CD8-positive, alpha-beta memory T cell (primary cell): ENCODE data around the gene ZNF398. TPM values are rescaled to one million over a fixed set of nuclear protein-coding genes. Genes with fewer than 3 reads are reported as not detected.

Source experiments
- CTCF ChIA-PET: fragments of 350-600 bp; sonication (Branson Sonifier 250); formaldehyde crosslinking; loops from one replicate; lab custom pipeline; 2021; ENCODE audit warnings: antibody characterized with exemption; lab: Charles Lee
- POLR2A ChIA-PET: fragments of 350-600 bp; sonication (Branson Sonifier 250); formaldehyde crosslinking; loops from one replicate; lab custom pipeline; 2021; ENCODE audit warnings: antibody characterized with exemption; lab: Charles Lee
- DNase-seq, 5 donors: peaks; one replicate each; pipeline versions ENCODE4 v3.0.0 to v3.0.0-alpha.2; 2020 to 2022; ENCODE audit warnings: mixed read lengths in 1 of 5
- H3K27ac ChIP-seq: one replicate; pipeline ENCODE4 v1.7.0; 2013; ENCODE audit warnings: low read depth, mild to moderate bottlenecking, low read length, moderate library complexity
- H3K27me3 ChIP-seq: 2 replicates; pipeline ENCODE4 v1.7.0; 2013; ENCODE audit warnings: low read length, mild to moderate bottlenecking; ENCODE audit not compliant: insufficient read depth, poor library complexity, severe bottlenecking
- H3K36me3 ChIP-seq: 2 replicates; pipeline ENCODE4 v1.7.0; 2013; ENCODE audit warnings: mild to moderate bottlenecking, low read length, moderate library complexity; ENCODE audit not compliant: insufficient read depth
- H3K4me1 ChIP-seq: 2 replicates; pipeline ENCODE4 v1.7.0; 2013; ENCODE audit warnings: mild to moderate bottlenecking, low read length, moderate library complexity; ENCODE audit not compliant: insufficient read depth
- H3K4me3 ChIP-seq: 2 replicates; pipeline ENCODE4 v1.7.0; 2013; ENCODE audit warnings: mild to moderate bottlenecking, low read length
- H3K9me3 ChIP-seq: 2 replicates; pipeline ENCODE4 v1.7.0; 2013; ENCODE audit warnings: mild to moderate bottlenecking, low read length
- H3K27ac Mint-ChIP-seq, 8 donors: one replicate each; pipeline ENCODE4 v1.8.0; 2020 to 2021; ENCODE audit warnings: mixed read lengths in 8 of 8, mild to moderate bottlenecking in 6 of 8, inconsistent platforms in 3 of 8, moderate library complexity in 3 of 8
- H3K27me3 Mint-ChIP-seq, 2 donors: one replicate each; pipeline ENCODE4 v1.8.0; 2020 to 2021; ENCODE audit warnings: mixed read lengths in 2 of 2, mild to moderate bottlenecking in 1 of 2, moderate library complexity in 1 of 2
- H3K36me3 Mint-ChIP-seq, 3 donors: one replicate each; pipeline ENCODE4 v1.8.0; 2020 to 2021; ENCODE audit warnings: mixed read lengths in 3 of 3, inconsistent platforms in 1 of 3, mild to moderate bottlenecking in 1 of 3
- H3K4me1 Mint-ChIP-seq, 3 donors: one replicate each; pipeline ENCODE4 v1.8.0; 2020 to 2021; ENCODE audit warnings: mixed read lengths in 3 of 3, inconsistent platforms in 1 of 3, mild to moderate bottlenecking in 1 of 3
- H3K4me3 Mint-ChIP-seq, 7 donors: one replicate each; pipeline ENCODE4 v1.8.0; 2020 to 2021; ENCODE audit warnings: mixed read lengths in 7 of 7, mild to moderate bottlenecking in 6 of 7, moderate library complexity in 4 of 7, inconsistent platforms in 2 of 7
- H3K9me3 Mint-ChIP-seq, 5 donors: one replicate each; pipeline ENCODE4 v1.8.0; 2020 to 2022; ENCODE audit warnings: mixed read lengths in 5 of 5, mild to moderate bottlenecking in 3 of 5, moderate library complexity in 2 of 5, inconsistent platforms in 1 of 5
- polyA plus RNA-seq: library from polyadenylated mRNA; unstranded; fragments of 300-500 nt; fragmentation: Illumina TruSeq; gene quantifications from one replicate; pipeline ENCODE4 v1.2.3, GENCODE V29; 2021
- total RNA-seq, 2 experiments: library from RNA; stranded (reverse); gene quantifications; one replicate each; pipeline ENCODE4 v1.2.3, GENCODE V29; 2021

Gene ZNF398
- total and polyA plus RNA-seq, 3 experiments from 2014 or later, result 13.0 to 16.4 (median 15.7) TPM

DNA sequence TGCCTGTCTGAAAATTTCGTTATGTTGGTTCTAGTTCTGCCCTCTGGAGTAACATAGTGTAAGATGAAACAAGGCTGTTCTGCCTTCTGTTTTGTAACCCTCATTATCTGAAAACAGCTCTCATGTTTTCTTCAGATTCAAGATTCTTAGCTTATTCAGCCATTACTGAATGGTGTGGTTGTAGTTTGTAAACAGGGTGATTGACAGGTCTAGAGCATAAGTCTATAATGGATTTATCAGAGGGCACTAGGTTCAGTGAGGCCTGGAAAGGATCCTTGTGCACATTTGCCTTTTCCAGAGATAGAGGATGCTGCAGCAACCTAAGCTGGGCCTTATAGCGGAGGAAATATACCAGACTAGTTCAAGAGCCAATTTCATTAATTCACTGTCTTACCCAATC is 6.1 kb downstream of the ZNF398 start:
- ChIA-PET CTCF (interaction anchor here (1.1 kb wide), 1 partner anchor 27 kb away, joined by 3 read pairs; no protein-coding TSS in a partner anchor), POLR2A (no interaction called here)
- H3K27me3 Mint-ChIP-seq, result no peaks in the 10 kb centered on the region
- Histone ChIP-seq H3K27ac (no peak overlapping the region), H3K36me3 (peaks cover 13% of the 10 kb centered on the region), H3K9me3 (no peaks in the 10 kb centered on the region), H3K4me1 (peaks cover 6% of the 10 kb centered on the region), H3K27me3 (no peaks in the 10 kb centered on the region), H3K4me3 (no peak overlapping the region)
- DNase-seq, result no peak
- H3K4me3 Mint-ChIP-seq, result peak overlapping the region in 1 of 7 donors; percentile 62
- H3K36me3 Mint-ChIP-seq, result peaks cover 13 to 44% (median 15%) of the 10 kb centered on the region in 3 donors
- peak overlapping the region in 1 of 8 donors; percentile 54 for H3K27ac Mint-ChIP-seq
- H3K9me3 Mint-ChIP-seq, result no peaks in the 10 kb centered on the region
- H3K4me1 Mint-ChIP-seq, result peaks cover 32 to 46% (median 46%) of the 10 kb centered on the region in 3 donors

GRCh38 chr7:149154056-149154455 is 6.8 kb downstream of the ZNF398 start:
- Histone ChIP-seq H3K4me1 (no peaks in the 10 kb centered on the region), H3K36me3 (peaks cover 13% of the 10 kb centered on the region), H3K27ac (no peak overlapping the region), H3K9me3 (no peaks in the 10 kb centered on the region), H3K4me3 (no peak overlapping the region), H3K27me3 (no peaks in the 10 kb centered on the region)
- ChIA-PET POLR2A (no interaction called here), CTCF (interaction anchor here (1.1 kb wide), 1 partner anchor 28 kb away, joined by 3 read pairs; no protein-coding TSS in a partner anchor)
- H3K27ac Mint-ChIP-seq, result no peak overlapping the region
- H3K4me3 Mint-ChIP-seq, result peak overlapping the region in 1 of 7 donors; percentile 48
- no peaks in the 10 kb centered on the region for H3K27me3 Mint-ChIP-seq
- DNase-seq, result no peak
- H3K4me1 Mint-ChIP-seq, result peaks cover 26 to 41% (median 41%) of the 10 kb centered on the region in 3 donors
- peaks cover 13 to 44% (median 15%) of the 10 kb centered on the region in 3 donors for H3K36me3 Mint-ChIP-seq
- H3K9me3 Mint-ChIP-seq, result no peaks in the 10 kb centered on the region

DNA sequence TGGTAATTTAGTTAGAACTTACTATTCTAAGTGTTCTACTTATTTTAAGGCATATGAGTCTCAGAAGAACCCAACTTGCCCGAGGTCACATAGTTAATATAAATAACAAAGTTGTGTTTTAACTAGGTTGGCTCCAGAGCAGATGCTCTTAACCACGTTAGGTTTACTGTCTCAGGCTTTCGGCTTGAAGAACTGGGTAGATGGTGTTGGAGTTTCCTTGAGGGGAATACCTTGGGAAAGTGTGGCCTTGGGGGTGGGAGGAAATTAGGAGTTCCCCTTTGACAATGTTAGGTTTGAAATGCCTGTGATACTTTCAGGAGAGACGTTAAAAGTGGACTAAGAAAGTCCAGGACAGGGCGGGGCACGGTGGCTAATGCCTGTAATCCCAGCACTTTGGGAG is 9.6 kb downstream of the ZNF398 start:
- ChIA-PET POLR2A (no interaction called here), CTCF (interaction anchor here (3.6 kb wide), 1 partner anchor 10 kb away, joined by 10 read pairs; the partner anchor contains the start of gene ZNF398)
- Mint-ChIP-seq H3K9me3 (no peaks in the 10 kb centered on the region), H3K4me1 (peaks cover 16 to 41% (median 36%) of the 10 kb centered on the region in 3 donors), H3K36me3 (peaks cover 13 to 57% (median 15%) of the 10 kb centered on the region in 3 donors), H3K4me3 (no peak overlapping the region), H3K27ac (peak overlapping the region in 1 of 8 donors; percentile 59), H3K27me3 (no peaks in the 10 kb centered on the region)
- Histone ChIP-seq H3K9me3 (no peaks in the 10 kb centered on the region), H3K4me3 (no peak overlapping the region), H3K27ac (no peak overlapping the region), H3K36me3 (peaks cover 13% of the 10 kb centered on the region), H3K4me1 (no peaks in the 10 kb centered on the region), H3K27me3 (no peaks in the 10 kb centered on the region)
- no peak for DNase-seq

DNA sequence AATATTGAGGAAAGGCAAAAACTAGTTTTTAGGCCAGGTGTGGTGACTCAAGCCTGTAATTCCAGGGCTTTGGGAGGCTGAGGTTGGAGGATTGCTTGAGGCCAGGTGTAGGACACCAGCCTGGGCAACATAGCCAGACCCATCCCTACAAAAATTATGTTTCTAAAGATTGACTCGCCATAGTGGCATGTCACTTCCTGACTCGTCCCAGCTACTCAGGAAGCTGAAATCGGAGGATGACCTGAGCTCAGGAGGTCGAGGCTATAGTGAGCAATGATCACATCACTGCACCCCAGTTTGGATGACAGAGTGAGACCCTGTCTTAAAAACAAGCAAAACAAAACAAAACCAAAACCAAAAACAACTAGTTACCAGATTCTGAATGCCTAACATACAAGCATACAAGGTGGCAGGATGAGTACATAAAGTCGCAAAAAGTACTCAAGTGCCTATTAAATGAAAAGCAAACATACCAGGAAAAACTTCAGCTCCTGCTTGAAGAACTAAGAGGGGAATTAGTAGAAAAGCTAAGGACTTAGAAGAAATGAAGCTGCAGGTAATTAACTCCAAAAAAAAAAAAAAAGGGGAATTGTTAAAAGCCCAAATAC is 14.1 kb downstream of the ZNF398 start:
- no peak for DNase-seq
- H3K27ac Mint-ChIP-seq, result peak overlapping the region in 4 of 8 donors; percentile 57 to 86 (median 76)

DNA sequence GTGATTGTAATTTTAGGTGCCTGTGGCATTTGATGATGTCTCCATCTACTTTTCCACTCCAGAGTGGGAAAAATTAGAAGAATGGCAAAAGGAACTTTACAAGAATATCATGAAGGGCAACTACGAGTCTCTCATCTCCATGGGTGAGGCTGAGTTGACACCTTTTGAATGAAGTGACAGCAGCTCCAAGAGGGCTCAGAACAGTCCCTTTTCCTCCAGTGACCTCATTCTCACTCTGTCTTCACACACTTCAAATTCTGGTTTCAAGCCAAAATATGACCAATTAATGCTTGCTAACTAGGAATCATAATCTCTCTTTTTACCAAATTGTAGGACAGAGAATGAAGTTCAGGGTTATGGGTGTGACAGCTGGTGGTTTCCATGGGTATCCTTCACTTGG is 18.9 kb downstream of the ZNF398 start:
- H3K36me3 ChIP-seq, result peaks cover 21% of the 10 kb centered on the region
- CTCF ChIA-PET, result interaction anchor here (1.2 kb wide), 1 partner anchor 34 kb away, joined by 3 read pairs; no protein-coding TSS in a partner anchor
- H3K9me3 ChIP-seq, result no peaks in the 10 kb centered on the region

More for the DNA sequence above, 14.1 kb downstream of the ZNF398 start:
- H3K4me3 ChIP-seq, result no peak overlapping the region
- no peaks in the 10 kb centered on the region for H3K9me3 ChIP-seq
- no peak overlapping the region for H3K27ac ChIP-seq
- Mint-ChIP-seq H3K4me1 (peaks cover 6 to 24% (median 22%) of the 10 kb centered on the region in 3 donors), H3K27me3 (no peaks in the 10 kb centered on the region), H3K36me3 (peaks cover 8 to 61% (median 9%) of the 10 kb centered on the region in 3 donors), H3K9me3 (no peaks in the 10 kb centered on the region), H3K4me3 (peak overlapping the region in 1 of 7 donors; percentile 6)
- ChIA-PET POLR2A (no interaction called here), CTCF (no interaction called here)
- no peaks in the 10 kb centered on the region for H3K4me1 ChIP-seq
- H3K36me3 ChIP-seq, result no peaks in the 10 kb centered on the region
- H3K27me3 ChIP-seq, result no peaks in the 10 kb centered on the region

DNA sequence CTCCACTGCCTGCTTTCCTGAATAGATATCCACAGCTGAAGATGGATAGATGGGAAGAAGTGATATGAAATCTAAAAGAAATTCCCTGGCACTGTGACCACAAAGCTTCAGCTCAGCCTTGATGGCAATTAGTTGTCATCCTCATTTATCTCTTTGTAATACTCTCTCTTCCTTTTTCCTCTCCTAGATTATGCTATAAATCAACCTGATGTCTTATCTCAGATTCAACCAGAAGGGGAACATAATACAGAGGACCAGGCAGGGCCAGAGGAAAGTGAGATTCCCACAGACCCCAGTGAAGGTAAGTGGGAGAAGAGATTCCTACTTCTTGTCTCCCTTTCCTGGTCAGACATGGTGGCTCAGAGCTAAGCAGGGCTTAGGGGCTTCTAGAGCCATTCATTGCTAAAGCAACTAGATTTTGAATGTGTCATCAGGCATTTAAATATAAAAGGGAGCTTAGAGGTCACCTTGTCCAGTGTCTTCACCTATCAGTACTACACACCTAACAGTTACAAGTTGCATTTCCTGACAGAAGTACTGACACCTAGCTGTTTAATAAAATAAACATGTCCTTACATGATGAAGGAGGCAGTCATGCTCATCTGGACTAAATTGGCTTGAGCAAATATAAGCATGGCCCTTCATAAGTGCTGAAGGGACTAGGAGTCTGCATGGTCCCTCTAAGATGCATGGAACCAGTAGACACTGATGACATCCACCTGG is 19.5 kb downstream of the ZNF398 start:
- Mint-ChIP-seq H3K36me3 (peaks cover 5 to 69% (median 11%) of the 10 kb centered on the region in 3 donors), H3K4me3 (no peak overlapping the region), H3K27ac (peak overlapping the region in 2 of 8 donors; percentile 29 to 36), H3K9me3 (no peaks in the 10 kb centered on the region), H3K27me3 (no peaks in the 10 kb centered on the region), H3K4me1 (peaks cover 0 to 5% (median 0%) of the 10 kb centered on the region in 3 donors)
- Histone ChIP-seq H3K4me1 (no peaks in the 10 kb centered on the region), H3K27ac (no peak overlapping the region), H3K27me3 (no peaks in the 10 kb centered on the region), H3K36me3 (peaks cover 21% of the 10 kb centered on the region), H3K4me3 (no peak overlapping the region), H3K9me3 (no peaks in the 10 kb centered on the region)
- ChIA-PET CTCF (interaction anchor here (1.2 kb wide), 1 partner anchor 35 kb away, joined by 3 read pairs; no protein-coding TSS in a partner anchor), POLR2A (no interaction called here)
- DNase-seq, result no peak

More for the DNA sequence above, 18.9 kb downstream of the ZNF398 start:
- peak overlapping the region in 2 of 8 donors; percentile 36 to 72 for H3K27ac Mint-ChIP-seq
- Histone ChIP-seq H3K4me1 (no peaks in the 10 kb centered on the region), H3K27ac (no peak overlapping the region), H3K4me3 (no peak overlapping the region), H3K27me3 (no peaks in the 10 kb centered on the region)
- no peaks in the 10 kb centered on the region for H3K9me3 Mint-ChIP-seq
- no peaks in the 10 kb centered on the region for H3K27me3 Mint-ChIP-seq
- peaks cover 5 to 73% (median 11%) of the 10 kb centered on the region in 3 donors for H3K36me3 Mint-ChIP-seq
- POLR2A ChIA-PET, result no interaction called here
- H3K4me1 Mint-ChIP-seq, result peaks cover 0 to 8% (median 4%) of the 10 kb centered on the region in 3 donors
- no peak for DNase-seq
- H3K4me3 Mint-ChIP-seq, result no peak overlapping the region

DNA sequence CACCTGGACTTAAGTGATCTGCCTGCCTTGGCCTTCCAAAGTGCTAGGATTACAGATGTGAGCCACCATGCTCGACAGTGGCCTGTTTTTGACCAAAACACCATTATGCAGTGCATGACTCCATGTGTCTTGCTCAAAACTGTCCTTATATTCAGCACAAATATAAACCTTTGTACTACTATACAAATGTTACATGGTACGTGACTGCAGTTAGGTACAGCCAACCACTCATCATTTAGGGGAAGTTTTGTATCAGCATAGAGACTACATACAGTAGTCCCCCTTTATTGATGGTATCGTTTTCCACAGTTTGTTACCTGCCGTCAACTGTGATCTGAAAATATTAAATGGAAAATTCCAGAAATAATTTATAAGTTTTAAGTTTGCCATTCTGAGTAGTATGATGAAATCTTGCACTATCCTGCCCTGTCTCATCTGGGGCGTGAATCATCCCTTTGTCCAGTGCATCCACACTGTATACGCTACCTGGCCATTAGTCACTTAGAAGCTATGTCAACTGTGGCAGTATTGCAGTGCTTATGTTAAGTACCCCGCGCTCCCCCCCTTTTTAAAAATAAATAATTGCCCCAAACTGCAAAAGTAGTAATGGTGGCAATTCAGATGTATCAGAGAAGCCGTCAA is 24.8 kb downstream of the ZNF398 start:
- H3K36me3 Mint-ChIP-seq, result peaks cover 5 to 70% (median 15%) of the 10 kb centered on the region in 3 donors
- H3K9me3 Mint-ChIP-seq, result no peaks in the 10 kb centered on the region
- H3K4me3 Mint-ChIP-seq, result no peak overlapping the region
- no peak for DNase-seq
- no peaks in the 10 kb centered on the region for H3K9me3 ChIP-seq
- no peak overlapping the region for H3K4me3 ChIP-seq
- no peak overlapping the region for H3K27ac ChIP-seq
- H3K36me3 ChIP-seq, result peaks cover 35% of the 10 kb centered on the region
- no peak overlapping the region for H3K27ac Mint-ChIP-seq
- ChIA-PET POLR2A (no interaction called here), CTCF (no interaction called here)
- no peaks in the 10 kb centered on the region for H3K4me1 ChIP-seq
- H3K27me3 Mint-ChIP-seq, result no peaks in the 10 kb centered on the region
- H3K27me3 ChIP-seq, result no peaks in the 10 kb centered on the region
- H3K4me1 Mint-ChIP-seq, result no peaks in the 10 kb centered on the region
